Progenitor cell of endocrine pancreas (in vitro differentiated cells): ENCODE data around the gene LYAR. TPM values are rescaled to one million over a fixed set of nuclear protein-coding genes. Genes with fewer than 3 reads are reported as not detected.

Source experiments
- DNase-seq: peaks from one replicate; pipeline ENCODE4 v3.0.0; 2021; ENCODE audit warnings: low spot score; ENCODE audit not compliant: unreplicated experiment
- H3K27ac Mint-ChIP-seq: 2 replicates; pipeline ENCODE4 v1.8.0; 2021; ENCODE audit warnings: mild to moderate bottlenecking, moderate library complexity, mixed read lengths
- H3K27me3 Mint-ChIP-seq: 2 replicates; pipeline ENCODE4 v1.8.0; 2021; ENCODE audit warnings: mixed read lengths
- H3K36me3 Mint-ChIP-seq: 2 replicates; pipeline ENCODE4 v1.8.0; 2022; ENCODE audit warnings: mixed read lengths; ENCODE audit not compliant: insufficient read depth
- H3K4me1 Mint-ChIP-seq: 2 replicates; pipeline ENCODE4 v1.8.0; 2021; ENCODE audit warnings: low read depth, mixed read lengths
- H3K4me3 Mint-ChIP-seq: 2 replicates; pipeline ENCODE4 v1.8.0; 2021; ENCODE audit warnings: low read depth, mild to moderate bottlenecking, moderate library complexity, mixed read lengths
- H3K9me3 Mint-ChIP-seq: 2 replicates; pipeline ENCODE4 v1.8.0; 2021; ENCODE audit warnings: low read depth, mixed read lengths
- CTCF ChIP-seq: fragments of 200-600 bp; sonication (generic); IDR thresholded peaks from one replicate; pipeline ENCODE4 v1.5.0; 2021; ENCODE audit warnings: antibody characterized with exemption, mild to moderate bottlenecking; ENCODE audit not compliant: unreplicated experiment
- total RNA-seq: library from RNA; stranded (reverse); gene quantifications from 2 replicates; pipeline ENCODE4 v1.2.1, GENCODE V29; 2021

Gene LYAR
- total RNA-seq, 1 donor from 2014 or later = 18.7 TPM

GRCh38 chr4:4226606-4227438 is 63.1 kb downstream of the LYAR start, which contains the start of gene OTOP1:
TSS of gene OTOP1 (minus strand) at chr4:4226929. CDS start at chr4:4226864, 65 bp downstream.
- Mint-ChIP-seq H3K27me3 (peaks cover 81% of the 10 kb centered on the region), H3K4me1 (no peaks in the 10 kb centered on the region), H3K36me3 (peaks cover 5% of the 10 kb centered on the region), H3K27ac (no peak within 1 kb of the TSS), H3K4me3 (no peak within 1 kb of the TSS), H3K9me3 (no peaks in the 10 kb centered on the region)
- DNase-seq = no peak
- no peak for TF ChIP-seq CTCF

GRCh38 chr4:4225915-4226605 is 63.9 kb downstream of the LYAR start:
- no peaks in the 10 kb centered on the region for H3K4me1 Mint-ChIP-seq
- peaks cover 5% of the 10 kb centered on the region for H3K36me3 Mint-ChIP-seq
- no peaks in the 10 kb centered on the region for H3K9me3 Mint-ChIP-seq
- H3K27ac Mint-ChIP-seq = no peak overlapping the region
- H3K4me3 Mint-ChIP-seq = no peak overlapping the region
- peaks cover 84% of the 10 kb centered on the region for H3K27me3 Mint-ChIP-seq
- no peak for DNase-seq
- TF ChIP-seq CTCF = no peak

Other genes with a start within 250 kb of the LYAR start
- gene OTOP1, start 63.2 kb downstream of the LYAR start, total RNA-seq = not detected in 2 replicates
- gene TMEM128, start 41.9 kb downstream of the LYAR start, total RNA-seq = 22.5 and 24.5 TPM in 2 replicates
- 10.0 and 12.5 TPM in 2 replicates for gene ZBTB49, start 97 bp upstream of the LYAR start, total RNA-seq
- 52.4 and 55.0 TPM in 2 replicates for gene NSG1, start 96.9 kb upstream of the LYAR start, total RNA-seq